ENCODE measurements around the gene DNAJB9. TPM values are rescaled to one million over a fixed set of nuclear protein-coding genes. Genes with fewer than 3 reads are reported as not detected.

DNAJB9 gene
- total and polyA plus RNA-seq, 3 donors from 2014 or later, result 28.8 to 63.3 (median 37.7) TPM

- 82% methylated on average over 8 of the region's 8 CpGs for WGBS, 2 donors
- H3K27ac ChIP-seq, result no peak overlapping the region
- H3K27me3 ChIP-seq, result no peaks in the 10 kb centered on the region
- intact Hi-C loops (cut with DNase I; ENCODE audit: low total_unique reads), result no loop called here
- no peaks in the 10 kb centered on the region for H3K9me3 ChIP-seq
- no peaks in the 10 kb centered on the region for H3K4me1 ChIP-seq
- DNase-seq, result no peak
- no peaks in the 10 kb centered on the region for H3K36me3 ChIP-seq (ENCODE audit: low read depth, missing control alignments)
- TF ChIP-seq POLR2A (IDR thresholded peaks at IDR 0.05) (no peak), CTCF (IDR thresholded peaks at IDR 0.05) (no peak)
- H3K4me3 ChIP-seq, result no peak overlapping the region
Observed at GRCh38 chr7:108603656-108604306, 34.1 kb downstream of the DNAJB9 start.

GRCh38 chr7:108604307-108605077 lies 34.8 kb downstream of the DNAJB9 start:
- Histone ChIP-seq H3K4me1 (no peaks in the 10 kb centered on the region), H3K9me3 (no peaks in the 10 kb centered on the region), H3K36me3 (ENCODE audit: low read depth, missing control alignments) (no peaks in the 10 kb centered on the region), H3K27me3 (no peaks in the 10 kb centered on the region), H3K27ac (no peak overlapping the region), H3K4me3 (no peak overlapping the region)
- DNase-seq, result no peak
- intact Hi-C loops (cut with DNase I; ENCODE audit: low total_unique reads), result no loop called here
- TF ChIP-seq POLR2A (IDR thresholded peaks at IDR 0.05) (no peak), CTCF (IDR thresholded peaks at IDR 0.05) (no peak)
- WGBS, 2 donors, result 86 to 90% methylated on average over 10 to 11 of the region's 11 CpGs

- no peak for TF ChIP-seq CTCF (IDR thresholded peaks at IDR 0.05)
- TF ChIP-seq POLR2A (IDR thresholded peaks at IDR 0.05), result no peak
- DNase-seq, result no peak
- Histone ChIP-seq H3K36me3 (ENCODE audit: low read depth, missing control alignments) (no peaks in the 10 kb centered on the region), H3K9me3 (no peaks in the 10 kb centered on the region), H3K27ac (no peak overlapping the region), H3K4me3 (no peak overlapping the region), H3K27me3 (no peaks in the 10 kb centered on the region), H3K4me1 (no peaks in the 10 kb centered on the region)
- 85 to 88% methylated on average over 7 of the region's 7 CpGs for WGBS, 2 donors
- intact Hi-C loops (cut with DNase I; ENCODE audit: low total_unique reads), result no loop called here
Observed at GRCh38 chr7:108605559-108606201, 36.0 kb downstream of the DNAJB9 start.

GRCh38 chr7:108609643-108610042 lies 40.0 kb downstream of the DNAJB9 start:
- Histone ChIP-seq H3K4me3 (no peak overlapping the region), H3K36me3 (ENCODE audit: low read depth, missing control alignments) (no peaks in the 10 kb centered on the region), H3K27ac (no peak overlapping the region), H3K4me1 (no peaks in the 10 kb centered on the region), H3K27me3 (no peaks in the 10 kb centered on the region), H3K9me3 (no peaks in the 10 kb centered on the region)
- WGBS, 2 donors, result 77 to 79% methylated on average over 2 of the region's 2 CpGs
- intact Hi-C loops (cut with DNase I; ENCODE audit: low total_unique reads), result no loop called here
- TF ChIP-seq CTCF (IDR thresholded peaks at IDR 0.05) (no peak), POLR2A (IDR thresholded peaks at IDR 0.05) (no peak)
- no peak for DNase-seq
